ENCODE results near the gene CTNNBL1.

DNA sequence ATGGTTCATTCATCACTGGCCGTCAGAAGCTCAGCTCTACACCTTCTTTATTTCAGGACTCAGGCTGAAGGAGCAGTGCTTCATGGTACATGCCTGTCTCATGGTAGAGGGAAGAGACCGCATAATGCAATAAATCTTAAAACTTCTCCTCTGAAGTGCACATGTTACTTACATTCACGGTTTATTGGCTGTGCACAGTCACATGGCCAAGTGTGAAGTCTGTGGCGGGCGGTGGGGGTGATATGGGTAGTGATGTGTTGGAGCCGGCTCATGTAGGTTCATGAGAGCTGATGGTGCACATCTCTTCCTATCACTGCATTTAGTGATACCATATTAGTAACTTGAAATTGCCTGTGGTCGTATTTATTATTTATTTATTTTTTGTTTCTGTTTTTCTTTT is 102.9 kb downstream of the CTNNBL1 start:
- no peak for TF ChIP-seq POLR2A (IDR thresholded peaks at IDR 0.05)
- TF ChIP-seq, protein P1, sequence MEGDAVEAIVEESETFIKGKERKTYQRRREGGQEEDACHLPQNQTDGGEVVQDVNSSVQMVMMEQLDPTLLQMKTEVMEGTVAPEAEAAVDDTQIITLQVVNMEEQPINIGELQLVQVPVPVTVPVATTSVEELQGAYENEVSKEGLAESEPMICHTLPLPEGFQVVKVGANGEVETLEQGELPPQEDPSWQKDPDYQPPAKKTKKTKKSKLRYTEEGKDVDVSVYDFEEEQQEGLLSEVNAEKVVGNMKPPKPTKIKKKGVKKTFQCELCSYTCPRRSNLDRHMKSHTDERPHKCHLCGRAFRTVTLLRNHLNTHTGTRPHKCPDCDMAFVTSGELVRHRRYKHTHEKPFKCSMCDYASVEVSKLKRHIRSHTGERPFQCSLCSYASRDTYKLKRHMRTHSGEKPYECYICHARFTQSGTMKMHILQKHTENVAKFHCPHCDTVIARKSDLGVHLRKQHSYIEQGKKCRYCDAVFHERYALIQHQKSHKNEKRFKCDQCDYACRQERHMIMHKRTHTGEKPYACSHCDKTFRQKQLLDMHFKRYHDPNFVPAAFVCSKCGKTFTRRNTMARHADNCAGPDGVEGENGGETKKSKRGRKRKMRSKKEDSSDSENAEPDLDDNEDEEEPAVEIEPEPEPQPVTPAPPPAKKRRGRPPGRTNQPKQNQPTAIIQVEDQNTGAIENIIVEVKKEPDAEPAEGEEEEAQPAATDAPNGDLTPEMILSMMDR (IDR thresholded peaks at IDR 0.05) = no peak
